DMS53 (cell line): Measurements from ENCODE around the gene CAMTA1.
"Not testable (repeated sequence)": the region's sequence is repeated elsewhere in the genome, so short reads cannot be mapped to it uniquely, and the experiment has no call there.

ENCODE experiments used
- DNase-seq: peaks from one replicate; lab custom pipeline; 2025; lab: John Stamatoyannopoulos, UW

The CAMTA1 gene

GRCh38 chr1:7372477-7373120 is 587.3 kb downstream of the CAMTA1 start:
- DNase-seq = no peak

GRCh38 chr1:7373251-7373650 is 588.0 kb downstream of the CAMTA1 start:
- DNase-seq = no peak

- DNase-seq = no peak
Measured at GRCh38 chr1:7373876-7374562, 588.8 kb downstream of the CAMTA1 start.

GRCh38 chr1:7374563-7375160 is 589.4 kb downstream of the CAMTA1 start:
- no peak for DNase-seq

- peak; percentile 15 for DNase-seq
Measured at GRCh38 chr1:7375329-7375728, 590.1 kb downstream of the CAMTA1 start.

GRCh38 chr1:7375781-7376660 is 590.8 kb downstream of the CAMTA1 start:
- no peak for DNase-seq

- no peak for DNase-seq
Measured at GRCh38 chr1:7376676-7377075, 591.4 kb downstream of the CAMTA1 start.

GRCh38 chr1:7378346-7379130 is 593.3 kb downstream of the CAMTA1 start:
- peak; percentile 16 for DNase-seq

GRCh38 chr1:7379441-7379971 is 594.3 kb downstream of the CAMTA1 start:
- peak; percentile 59 for DNase-seq

GRCh38 chr1:7380068-7380467 is 594.8 kb downstream of the CAMTA1 start:
- not testable (repeated sequence) for DNase-seq

- no peak for DNase-seq
Measured at GRCh38 chr1:7380712-7381111, 595.5 kb downstream of the CAMTA1 start.

- not testable (repeated sequence) for DNase-seq
Measured at GRCh38 chr1:7381729-7382128, 596.5 kb downstream of the CAMTA1 start.

GRCh38 chr1:7382971-7383370 is 597.7 kb downstream of the CAMTA1 start:
- DNase-seq = no peak

GRCh38 chr1:7383671-7384520 is 598.6 kb downstream of the CAMTA1 start:
- DNase-seq = no peak

GRCh38 chr1:7384679-7385078 is 599.4 kb downstream of the CAMTA1 start:
- no peak for DNase-seq

GRCh38 chr1:7385471-7386225 is 600.4 kb downstream of the CAMTA1 start:
- DNase-seq = no peak

- DNase-seq = no peak
Measured at GRCh38 chr1:7386226-7387052, 601.2 kb downstream of the CAMTA1 start.

- DNase-seq = peak; percentile 80
Measured at GRCh38 chr1:7387053-7387927, 602.0 kb downstream of the CAMTA1 start.
